HepG2 (cell line): ENCODE results near the gene PRRT2. TPM values are rescaled to one million over a fixed set of nuclear protein-coding genes. Genes with fewer than 3 reads are reported as not detected.

ENCODE experiments used
- BHLHE40 ChIP-seq: IDR thresholded peaks from 2 replicates; pipeline ENCODE4 v1.6.1; 2011; ENCODE audit warnings: low read length, improper control_type of control experiment
- CAMTA2 ChIP-seq: sonication (generic); formaldehyde crosslinking; IDR thresholded peaks from 2 replicates; pipeline ENCODE4 v1.4.0; 2020; ENCODE audit warnings: mild to moderate bottlenecking, missing genetic modification reagents, borderline replicate concordance
- CCAR2 ChIP-seq: fragments of 200-400 bp; formaldehyde crosslinking; optimal IDR thresholded peaks from 2 replicates; pipeline ENCODE3; 2018; ENCODE audit warnings: low read depth, mild to moderate bottlenecking, low read length, moderate library complexity
- ETV5 ChIP-seq: IDR thresholded peaks from 2 replicates; pipeline ENCODE4 v1.6.1; 2018; ENCODE audit warnings: missing biosample characterization, missing genetic modification reagents, inconsistent platforms, borderline replicate concordance
- FOXA1 ChIP-seq, 2 experiments: fragments of 450-650 bp in 1 of 2; sonication (generic) in 1 of 2; formaldehyde crosslinking in 1 of 2; IDR thresholded peaks; 2 replicates each; pipeline versions ENCODE4 v1.4.0 to v1.6.1; 2016 to 2020; ENCODE audit warnings: missing genetic modification reagents in 1 of 2
- FOXJ3 ChIP-seq: sonication (generic); formaldehyde crosslinking; IDR thresholded peaks from 2 replicates; pipeline ENCODE4 v1.4.0; 2020; ENCODE audit warnings: missing genetic modification reagents, mild to moderate bottlenecking, borderline replicate concordance
- GATAD2A ChIP-seq: IDR thresholded peaks from 2 replicates; pipeline ENCODE4 v1.6.1; 2016
- IRF2 ChIP-seq: IDR thresholded peaks from 2 replicates; pipeline ENCODE4 v1.6.1; 2018; ENCODE audit warnings: missing genetic modification reagents, missing compliant biosample characterization
- MTF2 ChIP-seq: sonication (generic); formaldehyde crosslinking; IDR thresholded peaks from 2 replicates; pipeline ENCODE4 v1.5.0; 2020; ENCODE audit warnings: missing genetic modification reagents, borderline replicate concordance
- MYNN ChIP-seq: sonication (generic); formaldehyde crosslinking; IDR thresholded peaks from 2 replicates; pipeline ENCODE4 v1.4.0; 2020; ENCODE audit warnings: mild to moderate bottlenecking, low read depth, missing genetic modification reagents
- NFIB ChIP-seq: sonication (generic); formaldehyde crosslinking; IDR thresholded peaks from 2 replicates; pipeline ENCODE4 v1.9.0; 2021; ENCODE audit warnings: missing genetic modification reagents, mild to moderate bottlenecking, borderline replicate concordance
- SKI ChIP-seq: fragments of 450-650 bp; IDR thresholded peaks from one replicate; pipeline ENCODE4 v1.6.1; 2018; ENCODE audit warnings: mild to moderate bottlenecking; ENCODE audit not compliant: partially characterized antibody
- TARDBP ChIP-seq: sonication (generic); formaldehyde crosslinking; IDR thresholded peaks from 2 replicates; pipeline ENCODE4 v1.8.0; 2022; ENCODE audit warnings: mild to moderate bottlenecking, missing genetic modification reagents
- ZFP36L1 ChIP-seq: sonication (generic); formaldehyde crosslinking; IDR thresholded peaks from 2 replicates; pipeline ENCODE4 v1.8.0; 2022; ENCODE audit warnings: mild to moderate bottlenecking, missing genetic modification reagents, moderate library complexity
- ZNF44 ChIP-seq: sonication (generic); formaldehyde crosslinking; IDR thresholded peaks from 2 replicates; pipeline ENCODE4 v1.5.1; 2020; ENCODE audit warnings: mild to moderate bottlenecking, missing genetic modification reagents
- ZNF569 ChIP-seq: sonication (generic); formaldehyde crosslinking; IDR thresholded peaks from 2 replicates; pipeline ENCODE4 v1.5.0; 2020; ENCODE audit warnings: mild to moderate bottlenecking, missing genetic modification reagents, moderate library complexity, borderline replicate concordance
- ZNF576 ChIP-seq: sonication (generic); formaldehyde crosslinking; IDR thresholded peaks from 2 replicates; pipeline ENCODE4 v1.4.0; 2020; ENCODE audit warnings: mild to moderate bottlenecking, missing genetic modification reagents
- ZNF660 ChIP-seq: sonication (generic); formaldehyde crosslinking; IDR thresholded peaks from 2 replicates; pipeline ENCODE4 v1.5.1; 2020; ENCODE audit warnings: mild to moderate bottlenecking, low read depth, missing genetic modification reagents, borderline replicate concordance
- ZNF75D ChIP-seq: sonication (generic); formaldehyde crosslinking; IDR thresholded peaks from 2 replicates; pipeline ENCODE4 v1.8.1; 2023; ENCODE audit warnings: missing genetic modification reagents, mild to moderate bottlenecking, borderline replicate concordance
- ZSCAN29 ChIP-seq: sonication (generic); formaldehyde crosslinking; conservative IDR thresholded peaks from 2 replicates; pipeline ENCODE4 v1.4.0; 2020; ENCODE audit warnings: mild to moderate bottlenecking, missing genetic modification reagents
- polyA plus RNA-seq, 8 experiments: library from polyadenylated mRNA; depleted of rRNA in 3 of 8; stranded (reverse) in 7 of 8; unstranded in 1 of 8; fragments of >200 nt; fragmentation: Illumina TruSeq in 4 of 8; extraction: Trizol in 4 of 8; gene quantifications; 2 replicates each; pipeline versions ENCODE4 v1.2.1 to v1.2.3, GENCODE V29; 2011 to 2016; ENCODE audit warnings: low read depth in 4 of 8, missing spikeins in 1 of 8, mixed read lengths in 1 of 8; ENCODE audit not compliant: insufficient read depth in 1 of 8
- total RNA-seq, 5 experiments: library from RNA; depleted of rRNA; stranded (reverse); fragments of >200 nt; fragmentation: Illumina TruSeq; extraction: Trizol; gene quantifications; 2 replicates each; pipeline ENCODE4 v1.2.3, GENCODE V29; 2016; ENCODE audit warnings: low read depth in 1 of 5
- TF ChIP-seq, protein P1 (sequence below): sonication (generic); formaldehyde crosslinking; IDR thresholded peaks from 2 replicates; pipeline ENCODE4 v1.8.0; 2022; ENCODE audit warnings: missing genetic modification reagents, mild to moderate bottlenecking, inconsistent platforms, borderline replicate concordance
- TF ChIP-seq, protein P2 (sequence below): sonication (generic); formaldehyde crosslinking; IDR thresholded peaks from 2 replicates; pipeline ENCODE4 v1.4.0; 2020; ENCODE audit warnings: missing genetic modification reagents
- TF ChIP-seq, protein P3 (sequence below): sonication (generic); formaldehyde crosslinking; IDR thresholded peaks from 2 replicates; pipeline ENCODE4 v1.5.1; 2020; ENCODE audit warnings: mild to moderate bottlenecking, moderate library complexity, missing genetic modification reagents

The PRRT2 gene
- total and polyA plus RNA-seq, 2 of the 13 experiments (the other 11 are each of a cell fraction or from before 2014, with no cell fraction given): 0.51 to 1.1 TPM

- no peak for TF ChIP-seq MYNN (CRISPR knock-in tag)
- TF ChIP-seq FOXA1 (IDR thresholded peaks at IDR 0.05): no peak
- TF ChIP-seq FOXA1 (CRISPR knock-in tag; IDR thresholded peaks at IDR 0.05): peak; percentile 44; the same call in 1 of the 2 replicates
- TF ChIP-seq ZSCAN29: no peak
- TF ChIP-seq CAMTA2 (CRISPR knock-in tag): peak; percentile 74
- TF ChIP-seq ZNF75D (CRISPR knock-in tag): no peak
- 0 out of 2 replicates have a peak, but pooled peaks have one; percentile 45 for TF ChIP-seq MTF2
- no peak; the same call in 1 of the 2 replicates for TF ChIP-seq ZNF569 (CRISPR knock-in tag)
- TF ChIP-seq ZFP36L1 (CRISPR knock-in tag): peak; percentile 89; the same call in 1 of the 2 replicates
- peak; percentile 36 for TF ChIP-seq ETV5 (CRISPR knock-in tag)
- peak; percentile 70 for TF ChIP-seq BHLHE40
- TF ChIP-seq, protein P1, sequence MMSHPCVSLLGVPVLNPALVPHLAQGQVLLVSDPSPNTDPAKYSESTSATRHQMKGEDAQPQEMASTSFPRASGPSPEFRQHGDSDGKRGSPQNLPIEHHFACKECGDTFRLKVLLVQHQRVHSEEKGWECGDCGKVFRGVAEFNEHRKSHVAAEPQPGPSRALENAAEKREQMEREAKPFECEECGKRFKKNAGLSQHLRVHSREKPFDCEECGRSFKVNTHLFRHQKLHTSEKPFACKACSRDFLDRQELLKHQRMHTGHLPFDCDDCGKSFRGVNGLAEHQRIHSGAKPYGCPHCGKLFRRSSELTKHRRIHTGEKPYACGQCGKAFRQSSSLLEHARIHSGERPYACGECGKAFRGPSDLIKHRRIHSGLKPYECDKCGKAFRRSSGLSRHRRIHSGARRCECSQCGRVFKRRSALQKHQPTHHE (CRISPR knock-in tag): peak; percentile 98
- TF ChIP-seq NFIB (CRISPR knock-in tag): no peak
- peak; percentile 74; the same call in 1 of the 2 replicates for TF ChIP-seq IRF2 (CRISPR knock-in tag)
- 0 out of 2 replicates have a peak, but pooled peaks have one; percentile 27 for TF ChIP-seq FOXJ3 (CRISPR knock-in tag)
- peak; percentile 66; the same call in 1 of the 2 replicates for TF ChIP-seq ZNF576 (CRISPR knock-in tag)
- TF ChIP-seq TARDBP: peak; percentile 89
- 0 out of 2 replicates have a peak, but pooled peaks have one; percentile 40 for TF ChIP-seq ZNF44 (CRISPR knock-in tag)
- no peak for TF ChIP-seq CCAR2
- TF ChIP-seq, protein P2, sequence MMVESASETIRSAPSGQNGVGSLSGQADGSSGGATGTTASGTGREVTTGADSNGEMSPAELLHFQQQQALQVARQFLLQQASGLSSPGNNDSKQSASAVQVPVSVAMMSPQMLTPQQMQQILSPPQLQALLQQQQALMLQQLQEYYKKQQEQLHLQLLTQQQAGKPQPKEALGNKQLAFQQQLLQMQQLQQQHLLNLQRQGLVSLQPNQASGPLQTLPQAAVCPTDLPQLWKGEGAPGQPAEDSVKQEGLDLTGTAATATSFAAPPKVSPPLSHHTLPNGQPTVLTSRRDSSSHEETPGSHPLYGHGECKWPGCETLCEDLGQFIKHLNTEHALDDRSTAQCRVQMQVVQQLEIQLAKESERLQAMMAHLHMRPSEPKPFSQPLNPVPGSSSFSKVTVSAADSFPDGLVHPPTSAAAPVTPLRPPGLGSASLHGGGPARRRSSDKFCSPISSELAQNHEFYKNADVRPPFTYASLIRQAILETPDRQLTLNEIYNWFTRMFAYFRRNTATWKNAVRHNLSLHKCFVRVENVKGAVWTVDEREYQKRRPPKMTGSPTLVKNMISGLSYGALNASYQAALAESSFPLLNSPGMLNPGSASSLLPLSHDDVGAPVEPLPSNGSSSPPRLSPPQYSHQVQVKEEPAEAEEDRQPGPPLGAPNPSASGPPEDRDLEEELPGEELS: peak; percentile 67
- TF ChIP-seq, protein P3, sequence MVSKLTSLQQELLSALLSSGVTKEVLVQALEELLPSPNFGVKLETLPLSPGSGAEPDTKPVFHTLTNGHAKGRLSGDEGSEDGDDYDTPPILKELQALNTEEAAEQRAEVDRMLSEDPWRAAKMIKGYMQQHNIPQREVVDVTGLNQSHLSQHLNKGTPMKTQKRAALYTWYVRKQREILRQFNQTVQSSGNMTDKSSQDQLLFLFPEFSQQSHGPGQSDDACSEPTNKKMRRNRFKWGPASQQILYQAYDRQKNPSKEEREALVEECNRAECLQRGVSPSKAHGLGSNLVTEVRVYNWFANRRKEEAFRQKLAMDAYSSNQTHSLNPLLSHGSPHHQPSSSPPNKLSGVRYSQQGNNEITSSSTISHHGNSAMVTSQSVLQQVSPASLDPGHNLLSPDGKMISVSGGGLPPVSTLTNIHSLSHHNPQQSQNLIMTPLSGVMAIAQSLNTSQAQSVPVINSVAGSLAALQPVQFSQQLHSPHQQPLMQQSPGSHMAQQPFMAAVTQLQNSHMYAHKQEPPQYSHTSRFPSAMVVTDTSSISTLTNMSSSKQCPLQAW (CRISPR knock-in tag): peak; percentile 91
- TF ChIP-seq SKI: peak; percentile 34
- 0 out of 2 replicates have a peak, but pooled peaks have one; percentile 71 for TF ChIP-seq ZNF660 (CRISPR knock-in tag)
- peak; percentile 26 for TF ChIP-seq GATAD2A (CRISPR knock-in tag)
Measured at GRCh38 chr16:29815793-29816693, 4.0 kb downstream of the PRRT2 start, which contains the start of gene PAGR1 (continued).
